GM12874 (cell line): Measurements from ENCODE around the gene TOR1AIP2.

Source experiments
- CTCF ChIP-seq: IDR thresholded peaks from 2 replicates; pipeline ENCODE4 v1.5.1; 2011; ENCODE audit warnings: low read depth, mild to moderate bottlenecking, control low read depth, low read length, moderate library complexity; ENCODE audit not compliant: insufficient read depth

The TOR1AIP2 gene

GRCh38 chr1:179822065-179822464, 55.5 kb downstream of the TOR1AIP2 start:
- no peak for TF ChIP-seq CTCF

DNA sequence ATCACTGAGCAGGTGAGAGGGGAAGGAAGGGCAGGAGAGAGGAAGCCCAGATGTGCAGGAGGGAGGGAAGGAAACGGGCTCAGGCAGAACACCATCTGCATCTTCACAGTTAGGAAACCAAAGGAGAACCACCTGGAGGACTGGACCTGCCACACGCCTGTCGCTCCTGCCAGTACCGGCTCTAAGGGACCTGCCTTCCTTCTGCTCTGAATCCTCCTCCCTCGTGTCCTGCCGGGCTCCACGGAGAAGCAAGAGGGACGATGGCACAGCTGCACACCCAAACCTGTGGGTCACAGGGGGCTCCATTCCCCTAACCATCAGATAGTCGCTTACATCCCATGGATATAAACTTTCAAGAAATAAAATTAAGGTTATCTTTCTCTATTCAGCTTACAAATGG, 56.1 kb downstream of the TOR1AIP2 start:
- no peak for TF ChIP-seq CTCF

DNA sequence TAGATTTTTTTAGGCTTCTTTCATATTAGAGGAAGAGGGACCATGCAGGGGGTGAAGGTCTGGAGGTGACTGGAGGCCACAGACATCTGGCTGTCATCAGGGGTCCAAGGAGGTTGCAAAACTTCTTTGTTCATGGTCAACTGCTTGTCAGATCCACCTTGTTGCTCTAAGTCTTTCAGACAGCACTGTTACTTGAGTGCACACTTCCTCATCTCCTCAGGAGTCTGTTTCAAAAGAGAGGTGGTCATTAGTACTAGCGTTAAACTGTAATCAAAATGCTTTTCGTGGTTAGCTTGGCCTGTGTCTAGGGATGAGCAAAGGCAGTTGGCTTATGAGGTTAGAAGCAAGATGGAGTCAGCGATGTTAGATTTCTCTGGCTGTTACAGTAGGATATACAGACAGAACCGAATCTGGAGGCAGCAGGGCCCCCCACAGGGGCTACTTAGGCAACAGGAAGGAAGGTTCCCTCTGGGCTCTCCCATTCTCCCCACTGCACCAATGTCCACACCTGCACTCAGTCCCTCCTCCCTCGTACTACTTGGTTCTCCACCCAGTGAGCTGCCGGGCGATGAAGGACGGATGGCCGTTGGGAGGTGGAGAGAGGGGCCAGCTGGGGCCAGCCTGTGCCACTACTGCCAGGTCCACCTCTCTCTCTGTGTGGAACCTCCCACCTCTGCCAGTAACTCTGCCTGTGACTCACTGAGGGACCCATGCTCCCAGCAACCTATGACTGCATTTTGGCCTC, 57.2 kb downstream of the TOR1AIP2 start:
- TF ChIP-seq CTCF, result no peak

GRCh38 chr1:179818743-179819173, 58.8 kb downstream of the TOR1AIP2 start:
- TF ChIP-seq CTCF, result no peak

DNA sequence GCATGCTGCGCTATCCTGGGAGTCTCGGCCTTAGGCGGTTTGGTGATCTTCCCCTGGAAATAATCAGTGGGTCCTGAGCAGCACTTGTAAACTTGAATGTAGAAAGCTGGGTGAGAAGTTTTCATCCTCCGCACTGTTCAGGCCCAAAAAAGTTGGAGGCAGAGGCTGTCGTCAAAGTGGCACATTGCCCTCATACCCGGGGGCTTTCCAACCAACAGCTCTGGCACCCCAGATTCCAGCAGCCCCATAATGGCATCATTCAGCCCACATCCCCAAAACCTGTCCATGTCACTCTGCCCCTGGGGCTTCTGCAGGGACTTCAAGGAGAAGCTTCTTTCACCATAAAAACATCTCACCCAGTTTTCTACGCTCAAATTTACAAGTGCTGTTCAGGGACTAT, 59.3 kb downstream of the TOR1AIP2 start:
- TF ChIP-seq CTCF, result no peak

- no peak for TF ChIP-seq CTCF
Measured at GRCh38 chr1:179817789-179818188, 59.8 kb downstream of the TOR1AIP2 start.

GRCh38 chr1:179817056-179817455, 60.5 kb downstream of the TOR1AIP2 start:
- no peak for TF ChIP-seq CTCF
